CD4-positive, alpha-beta T cell treated with Interleukin-15 for 4 hours (primary cell): ENCODE results near the gene SGCD.

ENCODE experiments used
- DNase-seq: peaks from one replicate; pipeline ENCODE4 v3.0.0-alpha.2; 2020; ENCODE audit warnings: low spot score

The SGCD gene

DNA sequence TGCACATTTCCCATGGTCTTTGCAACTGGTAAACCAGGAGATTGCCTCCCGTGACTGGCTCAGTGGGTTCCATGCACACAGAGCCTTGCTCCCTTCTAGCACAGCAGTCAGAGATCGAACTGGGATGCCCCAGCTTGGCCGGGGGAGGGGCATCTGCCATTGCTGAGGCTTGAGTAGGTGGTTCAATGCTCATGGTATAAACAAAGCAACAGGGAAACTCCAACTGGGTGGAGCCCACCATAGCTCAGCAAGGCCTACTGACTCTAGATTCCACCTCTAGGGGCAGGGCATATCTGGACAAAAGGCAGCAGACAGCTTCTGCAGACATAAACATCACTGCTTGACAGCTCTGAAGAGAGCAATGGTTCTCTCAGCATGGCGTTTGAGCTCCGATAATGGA is 456.1 kb downstream of the SGCD start:
- DNase-seq: no peak

DNA sequence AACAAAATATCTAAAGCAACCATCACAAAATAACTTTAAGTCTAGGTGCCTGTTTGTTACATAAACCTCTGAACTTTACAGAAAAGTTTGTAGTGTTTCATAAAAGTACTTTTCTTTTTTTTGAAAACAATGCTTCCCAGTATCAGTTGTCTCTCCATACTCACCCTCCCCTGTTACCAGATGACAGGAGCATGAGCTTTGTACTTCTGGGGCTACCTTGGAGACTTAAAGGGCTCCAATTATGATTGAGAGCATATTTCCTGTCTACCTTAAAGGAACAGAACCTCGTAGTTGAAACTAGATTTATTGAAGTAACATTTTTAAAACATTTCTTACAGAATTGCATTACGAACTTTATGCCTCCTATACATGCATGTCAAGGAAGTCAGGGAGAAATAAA is 467.7 kb downstream of the SGCD start:
- no peak for DNase-seq

- no peak for DNase-seq
Measured at GRCh38 chr5:156798201-156798600, 471.2 kb downstream of the SGCD start.

DNA sequence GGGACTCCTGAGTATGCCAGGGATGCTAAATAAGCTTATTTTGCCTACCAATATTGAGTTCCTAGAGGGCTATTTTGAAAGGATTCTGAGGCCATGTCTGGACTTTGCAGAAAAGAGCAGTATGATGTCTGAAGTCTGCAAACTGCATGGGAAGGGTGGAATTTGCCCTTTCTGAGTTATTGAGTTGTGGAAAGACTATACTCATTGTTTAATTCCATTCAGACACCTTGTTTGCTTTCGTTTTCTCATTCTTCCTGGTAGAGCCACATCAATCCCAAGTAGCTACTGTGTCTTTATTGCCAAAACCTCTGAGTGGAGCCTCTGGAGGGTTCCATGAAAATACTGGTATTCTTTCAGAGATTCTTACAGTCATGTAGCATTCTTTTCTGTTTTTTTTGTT is 472.2 kb downstream of the SGCD start:
- DNase-seq: no peak

DNA sequence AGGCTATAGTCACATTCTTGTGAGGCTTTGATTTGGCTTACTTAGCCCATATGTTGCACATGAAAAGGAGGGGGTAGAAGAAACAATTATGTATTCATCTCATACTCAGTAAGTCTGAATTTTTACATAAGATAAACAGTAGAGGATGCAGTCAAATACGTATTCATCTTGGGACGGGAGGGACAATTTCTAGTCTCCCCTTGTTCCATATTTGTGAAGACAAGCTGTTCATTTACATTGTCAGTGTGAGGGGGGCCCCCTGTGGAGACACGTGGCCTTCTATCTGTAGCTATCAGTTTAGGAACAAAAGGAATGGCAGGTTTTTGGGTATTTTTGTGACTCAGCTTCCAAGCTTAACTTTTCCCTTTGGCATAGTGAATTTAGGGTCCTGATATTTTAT is 474.0 kb downstream of the SGCD start:
- no peak for DNase-seq

DNA sequence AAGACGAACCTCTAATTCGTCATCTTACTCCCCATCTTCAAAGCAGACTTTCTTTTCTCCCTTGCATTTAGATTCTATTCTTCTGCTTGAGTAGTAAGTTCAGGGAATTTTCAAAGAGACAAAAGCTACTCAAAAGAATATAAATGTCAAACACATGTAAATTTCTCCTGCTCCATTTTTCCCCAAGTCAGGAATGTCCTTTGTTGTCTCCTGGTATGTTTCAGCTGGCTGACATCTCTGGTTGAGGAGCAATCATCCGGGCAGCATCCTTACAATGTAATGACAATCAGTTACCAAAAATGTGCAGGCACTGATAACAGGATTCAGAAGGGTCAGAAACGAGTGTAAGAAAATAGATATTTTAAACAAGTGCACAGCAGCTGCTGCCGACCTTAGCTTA is 475.5 kb downstream of the SGCD start:
- DNase-seq: no peak

GRCh38 chr5:156803404-156803803 is 476.4 kb downstream of the SGCD start:
- DNase-seq: no peak

- DNase-seq: no peak
Measured at GRCh38 chr5:156812959-156813358, 486.0 kb downstream of the SGCD start.

- DNase-seq: no peak
Measured at GRCh38 chr5:156815988-156816599, 489.1 kb downstream of the SGCD start.
